ENCODE data around the gene PCDHA5. TPM values are rescaled to one million over a fixed set of nuclear protein-coding genes. Genes with fewer than 3 reads are reported as not detected.

The PCDHA5 gene
- polyA plus RNA-seq, 1 experiment: 0.02 TPM

- TF ChIP-seq, protein P1, sequence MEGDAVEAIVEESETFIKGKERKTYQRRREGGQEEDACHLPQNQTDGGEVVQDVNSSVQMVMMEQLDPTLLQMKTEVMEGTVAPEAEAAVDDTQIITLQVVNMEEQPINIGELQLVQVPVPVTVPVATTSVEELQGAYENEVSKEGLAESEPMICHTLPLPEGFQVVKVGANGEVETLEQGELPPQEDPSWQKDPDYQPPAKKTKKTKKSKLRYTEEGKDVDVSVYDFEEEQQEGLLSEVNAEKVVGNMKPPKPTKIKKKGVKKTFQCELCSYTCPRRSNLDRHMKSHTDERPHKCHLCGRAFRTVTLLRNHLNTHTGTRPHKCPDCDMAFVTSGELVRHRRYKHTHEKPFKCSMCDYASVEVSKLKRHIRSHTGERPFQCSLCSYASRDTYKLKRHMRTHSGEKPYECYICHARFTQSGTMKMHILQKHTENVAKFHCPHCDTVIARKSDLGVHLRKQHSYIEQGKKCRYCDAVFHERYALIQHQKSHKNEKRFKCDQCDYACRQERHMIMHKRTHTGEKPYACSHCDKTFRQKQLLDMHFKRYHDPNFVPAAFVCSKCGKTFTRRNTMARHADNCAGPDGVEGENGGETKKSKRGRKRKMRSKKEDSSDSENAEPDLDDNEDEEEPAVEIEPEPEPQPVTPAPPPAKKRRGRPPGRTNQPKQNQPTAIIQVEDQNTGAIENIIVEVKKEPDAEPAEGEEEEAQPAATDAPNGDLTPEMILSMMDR (IDR thresholded peaks at IDR 0.05; ENCODE audit: low read depth, low read length): no peak
- H3K27ac ChIP-seq (ENCODE audit: low read depth, low read length): no peak within 1 kb of the TSS
- no peak within 1 kb of the TSS for H3K4me3 ChIP-seq (ENCODE audit: low read depth, low read length)
- DNase-seq (ENCODE audit: low read depth, low spot score): no peak
- ChIA-PET POLR2A (no interaction called here), CTCF (no interaction called here)
- peaks cover 22% of the 10 kb centered on the region for H3K9me3 ChIP-seq (ENCODE audit: control insufficient read depth, insufficient read depth, low read length)
- no peaks in the 10 kb centered on the region for H3K27me3 ChIP-seq (ENCODE audit: control insufficient read depth, insufficient read depth, low read length)
Observed at GRCh38 chr5:140868721-140869554, 47.5 kb downstream of the PCDHA5 start, which contains the start of gene PCDHA11. TSS of gene PCDHA11 (plus strand) at chr5:140868957. CDS start at chr5:140869104, 147 bp downstream.

DNA sequence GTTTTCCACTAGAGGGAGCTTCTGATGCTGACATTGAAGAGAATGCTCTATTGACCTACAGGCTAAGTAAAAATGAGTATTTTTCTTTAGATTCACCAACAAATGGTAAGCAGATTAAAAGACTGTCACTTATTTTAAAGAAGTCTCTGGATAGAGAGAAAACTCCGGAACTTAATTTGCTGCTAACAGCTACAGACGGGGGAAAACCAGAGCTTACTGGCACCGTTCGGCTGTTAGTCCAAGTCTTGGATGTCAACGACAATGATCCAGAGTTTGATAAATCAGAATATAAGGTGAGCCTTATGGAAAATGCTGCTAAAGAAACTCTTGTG is 48.1 kb downstream of the PCDHA5 start:
- Histone ChIP-seq H3K4me3 (ENCODE audit: low read depth, low read length) (no peak overlapping the region), H3K9me3 (ENCODE audit: control insufficient read depth, insufficient read depth, low read length) (peaks cover 22% of the 10 kb centered on the region), H3K27me3 (ENCODE audit: control insufficient read depth, insufficient read depth, low read length) (no peaks in the 10 kb centered on the region), H3K27ac (ENCODE audit: low read depth, low read length) (no peak overlapping the region)
- TF ChIP-seq, protein P1 (IDR thresholded peaks at IDR 0.05; ENCODE audit: low read depth, low read length): no peak
- no peak for DNase-seq (ENCODE audit: low read depth, low spot score)
- POLR2A ChIA-PET: no interaction called here
- CTCF ChIA-PET: no interaction called here

DNA sequence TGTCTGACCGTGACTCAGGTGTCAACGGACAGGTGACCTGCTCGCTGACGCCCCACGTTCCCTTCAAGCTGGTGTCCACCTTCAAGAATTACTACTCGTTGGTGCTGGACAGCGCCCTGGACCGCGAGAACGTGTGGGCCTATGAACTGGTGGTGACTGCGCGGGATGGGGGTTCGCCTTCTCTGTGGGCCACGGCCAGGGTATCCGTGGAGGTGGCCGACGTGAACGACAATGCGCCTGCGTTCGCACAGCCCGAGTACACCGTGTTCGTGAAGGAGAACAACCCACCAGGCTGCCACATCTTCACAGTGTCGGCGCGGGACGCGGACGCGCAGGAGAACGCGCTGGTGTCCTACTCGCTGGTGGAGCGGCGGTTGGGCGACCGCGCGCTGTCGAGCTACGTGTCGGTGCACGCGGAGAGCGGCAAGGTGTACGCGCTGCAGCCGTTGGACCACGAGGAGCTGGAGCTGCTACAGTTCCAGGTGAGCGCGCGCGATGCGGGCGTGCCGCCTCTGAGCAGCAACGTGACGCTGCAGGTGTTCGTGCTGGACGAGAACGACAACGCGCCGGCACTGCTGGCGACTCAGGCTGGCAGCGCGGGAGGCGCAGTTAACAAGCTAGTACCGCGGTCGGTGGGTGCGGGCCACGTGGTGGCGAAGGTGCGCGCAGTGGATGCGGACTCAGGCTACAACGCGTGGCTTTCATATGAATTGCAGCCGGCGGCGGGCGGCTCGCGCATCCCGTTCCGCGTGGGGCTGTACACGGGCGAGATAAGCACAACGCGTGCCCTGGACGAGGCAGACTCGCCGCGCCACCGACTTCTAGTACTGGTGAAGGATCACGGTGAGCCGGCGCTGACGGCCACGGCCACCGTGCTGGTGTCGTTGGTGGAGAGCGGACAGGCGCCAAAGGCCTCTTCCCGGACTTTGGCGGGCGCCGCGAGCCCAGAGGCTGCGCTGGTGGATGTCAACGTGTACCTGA is 49.1 kb downstream of the PCDHA5 start:
- TF ChIP-seq, protein P1 (IDR thresholded peaks at IDR 0.05; ENCODE audit: low read depth, low read length): no peak
- ChIA-PET CTCF (no interaction called here), POLR2A (no interaction called here)
- H3K27ac ChIP-seq (ENCODE audit: low read depth, low read length): no peak overlapping the region
- H3K9me3 ChIP-seq (ENCODE audit: control insufficient read depth, insufficient read depth, low read length): peaks cover 26% of the 10 kb centered on the region
- no peak for DNase-seq (ENCODE audit: low read depth, low spot score)
- no peak overlapping the region for H3K4me3 ChIP-seq (ENCODE audit: low read depth, low read length)
- H3K27me3 ChIP-seq (ENCODE audit: control insufficient read depth, insufficient read depth, low read length): no peaks in the 10 kb centered on the region

Other genes starting within 250 kb of the PCDHA5 start
- gene CD14, start 188.4 kb upstream of the PCDHA5 start, polyA plus RNA-seq (2011; rRNA removed): 0.29 and 0.71 TPM in 2 replicates
- gene TMCO6, start 182.2 kb upstream of the PCDHA5 start, polyA plus RNA-seq (2011; rRNA removed): 5.0 and 5.7 TPM in 2 replicates
- gene NDUFA2, start 174.0 kb upstream of the PCDHA5 start, polyA plus RNA-seq (2011; rRNA removed): 64.0 and 85.6 TPM in 2 replicates
- 118 and 136 TPM in 2 replicates for gene IK, start 173.8 kb upstream of the PCDHA5 start, polyA plus RNA-seq (2011; rRNA removed)
- 13.6 and 14.3 TPM in 2 replicates for gene WDR55, start 156.7 kb upstream of the PCDHA5 start, polyA plus RNA-seq (2011; rRNA removed)
- gene DND1, start 148.0 kb upstream of the PCDHA5 start, polyA plus RNA-seq (2011; rRNA removed): 0.14 and 0.31 TPM in 2 replicates
- gene HARS1, start 130.2 kb upstream of the PCDHA5 start, polyA plus RNA-seq (2011; rRNA removed): 93.6 and 98.8 TPM in 2 replicates
- 39.9 and 48.6 TPM in 2 replicates for gene HARS2, start 130.2 kb upstream of the PCDHA5 start, polyA plus RNA-seq (2011; rRNA removed)
- gene ZMAT2, start 121.2 kb upstream of the PCDHA5 start, polyA plus RNA-seq (2011; rRNA removed): 66.6 and 82.8 TPM in 2 replicates
- 0.06 and 0.09 TPM in 2 replicates for gene PCDHA1, start 35.5 kb upstream of the PCDHA5 start, polyA plus RNA-seq (2011; rRNA removed)
- 0.05 and 0.07 TPM in 2 replicates for gene PCDHA2, start 26.8 kb upstream of the PCDHA5 start, polyA plus RNA-seq (2011; rRNA removed)
- gene PCDHA3, start 20.6 kb upstream of the PCDHA5 start, polyA plus RNA-seq (2011; rRNA removed): 0.20 and 0.27 TPM in 2 replicates
- not detected in 2 replicates for gene PCDHA4, start 14.5 kb upstream of the PCDHA5 start, polyA plus RNA-seq (2011; rRNA removed)
- gene PCDHA6, start 6.3 kb downstream of the PCDHA5 start, polyA plus RNA-seq (2011; rRNA removed): 0.02 and 0.09 TPM in 2 replicates
- 0.09 and 0.14 TPM in 2 replicates for gene PCDHA7, start 12.7 kb downstream of the PCDHA5 start, polyA plus RNA-seq (2011; rRNA removed)
- 0.01 TPM in 1 of 2 replicates, not detected in the other for gene PCDHA8, start 19.6 kb downstream of the PCDHA5 start, polyA plus RNA-seq (2011; rRNA removed)
- 0.02 TPM in 1 of 2 replicates, not detected in the other for gene PCDHA9, start 26.8 kb downstream of the PCDHA5 start, polyA plus RNA-seq (2011; rRNA removed)
- 0.01 and 0.02 TPM in 2 replicates for gene PCDHA10, start 34.3 kb downstream of the PCDHA5 start, polyA plus RNA-seq (2011; rRNA removed)
- gene PCDHA11, start 47.3 kb downstream of the PCDHA5 start, polyA plus RNA-seq (2011; rRNA removed): not detected in 2 replicates
- not detected in 2 replicates for gene PCDHA12, start 53.7 kb downstream of the PCDHA5 start, polyA plus RNA-seq (2011; rRNA removed)
- not detected in 2 replicates for gene PCDHA13, start 60.5 kb downstream of the PCDHA5 start, polyA plus RNA-seq (2011; rRNA removed)
- 0.02 and 0.04 TPM in 2 replicates for gene PCDHAC1, start 104.7 kb downstream of the PCDHA5 start, polyA plus RNA-seq (2011; rRNA removed)
- not detected in 2 replicates for gene PCDHAC2, start 144.9 kb downstream of the PCDHA5 start, polyA plus RNA-seq (2011; rRNA removed)
- gene PCDHB1, start 229.8 kb downstream of the PCDHA5 start, polyA plus RNA-seq (2011; rRNA removed): not detected in 2 replicates

Measured in AG04450 (cell line).